Measurements from ENCODE around the gene PAQR5. TPM values are rescaled to one million over a fixed set of nuclear protein-coding genes. Genes with fewer than 3 reads are reported as not detected.
"Not testable (repeated sequence)": the region's sequence is repeated elsewhere in the genome, so short reads cannot be mapped to it uniquely, and the experiment has no call there.

Gene PAQR5
- total RNA-seq, 1 experiment from 2014 or later, result 3.4 TPM

GRCh38 chr15:69380726-69381105 lies 82.0 kb downstream of the PAQR5 start:
- no peaks in the 10 kb centered on the region for H3K36me3 ChIP-seq (ENCODE audit: control insufficient read depth, insufficient read depth, low read length)
- POLR2A ChIA-PET, result no interaction called here

GRCh38 chr15:69382176-69382575 lies 83.5 kb downstream of the PAQR5 start:
- intact Hi-C loops (cut with micrococcal nuclease; ENCODE audit: unreplicated experiment); H3K36me3 ChIP-seq (ENCODE audit: control insufficient read depth, insufficient read depth, low read length); CTCF ChIA-PET; H3K36me3 Mint-ChIP-seq (ENCODE audit: insufficient read depth, unreplicated experiment); H3K4me3 Mint-ChIP-seq (ENCODE audit: unreplicated experiment); H3K27ac Mint-ChIP-seq (ENCODE audit: unreplicated experiment); BruUV-seq (replicated peaks); H3K9me3 ChIP-seq; H3K4me3 ChIP-seq (ENCODE audit: low read depth, low read length); H3K4me1 Mint-ChIP-seq (ENCODE audit: low read depth, unreplicated experiment); H3K4me1 ChIP-seq; H3K9me3 Mint-ChIP-seq (ENCODE audit: unreplicated experiment); POLR2A ChIA-PET; DNase-seq; H3K27me3 ChIP-seq (replicated peaks; ENCODE audit: control insufficient read depth, insufficient read depth, low read length); H3K27me3 Mint-ChIP-seq (ENCODE audit: insufficient read depth, unreplicated experiment): not testable (repeated sequence)

More at GRCh38 chr15:69380726-69381105, 82.0 kb downstream of the PAQR5 start:
- H3K4me3 Mint-ChIP-seq (ENCODE audit: unreplicated experiment), result no peak overlapping the region
- no peaks in the 10 kb centered on the region for H3K36me3 Mint-ChIP-seq (ENCODE audit: insufficient read depth, unreplicated experiment)
- CTCF ChIA-PET, result no interaction called here
- intact Hi-C loops (cut with micrococcal nuclease; ENCODE audit: unreplicated experiment), result no loop called here
- no peak for DNase-seq
- Histone ChIP-seq H3K4me3 (ENCODE audit: low read depth, low read length) (no peak overlapping the region), H3K4me1 (no peaks in the 10 kb centered on the region), H3K27me3 (replicated peaks; ENCODE audit: control insufficient read depth, insufficient read depth, low read length) (no peaks in the 10 kb centered on the region), H3K9me3 (no peaks in the 10 kb centered on the region)
- TF ChIP-seq CTCF (IDR thresholded peaks at IDR 0.05; ENCODE audit: insufficient read depth in 1 of 2, low read depth in 1 of 2, low read length in 1 of 2, severe bottlenecking in 1 of 2, unreplicated experiment in 1 of 2), result no peak
- no peaks in the 10 kb centered on the region for H3K4me1 Mint-ChIP-seq (ENCODE audit: low read depth, unreplicated experiment)
- H3K27me3 Mint-ChIP-seq (ENCODE audit: insufficient read depth, unreplicated experiment), result no peaks in the 10 kb centered on the region
- H3K9me3 Mint-ChIP-seq (ENCODE audit: unreplicated experiment), result no peaks in the 10 kb centered on the region
- BruUV-seq (replicated peaks), result no TSS peak
- H3K27ac Mint-ChIP-seq (ENCODE audit: unreplicated experiment), result no peak overlapping the region

- H3K9me3 Mint-ChIP-seq (ENCODE audit: unreplicated experiment); CTCF ChIA-PET; H3K36me3 Mint-ChIP-seq (ENCODE audit: insufficient read depth, unreplicated experiment); H3K4me1 Mint-ChIP-seq (ENCODE audit: low read depth, unreplicated experiment); BruUV-seq (replicated peaks); H3K27ac Mint-ChIP-seq (ENCODE audit: unreplicated experiment); POLR2A ChIA-PET; H3K4me3 Mint-ChIP-seq (ENCODE audit: unreplicated experiment); H3K4me3 ChIP-seq (ENCODE audit: low read depth, low read length); H3K36me3 ChIP-seq (ENCODE audit: control insufficient read depth, insufficient read depth, low read length); intact Hi-C loops (cut with micrococcal nuclease; ENCODE audit: unreplicated experiment); DNase-seq; H3K4me1 ChIP-seq; H3K9me3 ChIP-seq; H3K27me3 ChIP-seq (replicated peaks; ENCODE audit: control insufficient read depth, insufficient read depth, low read length); H3K27me3 Mint-ChIP-seq (ENCODE audit: insufficient read depth, unreplicated experiment): not testable (repeated sequence)
Observed at GRCh38 chr15:69384066-69384465, 85.4 kb downstream of the PAQR5 start.

GRCh38 chr15:69384626-69385598 lies 86.2 kb downstream of the PAQR5 start:
- H3K4me1 Mint-ChIP-seq (ENCODE audit: low read depth, unreplicated experiment), result no peaks in the 10 kb centered on the region
- no peak overlapping the region for H3K27ac Mint-ChIP-seq (ENCODE audit: unreplicated experiment)
- intact Hi-C loops (cut with micrococcal nuclease; ENCODE audit: unreplicated experiment), result no loop called here
- no peak overlapping the region for H3K4me3 ChIP-seq (ENCODE audit: low read depth, low read length)
- no peaks in the 10 kb centered on the region for H3K9me3 ChIP-seq
- no peaks in the 10 kb centered on the region for H3K4me1 ChIP-seq
- ChIA-PET POLR2A (no interaction called here), CTCF (no interaction called here)
- no peak overlapping the region for H3K4me3 Mint-ChIP-seq (ENCODE audit: unreplicated experiment)
- H3K36me3 ChIP-seq (ENCODE audit: control insufficient read depth, insufficient read depth, low read length), result no peaks in the 10 kb centered on the region
- H3K36me3 Mint-ChIP-seq (ENCODE audit: insufficient read depth, unreplicated experiment), result no peaks in the 10 kb centered on the region
- no peaks in the 10 kb centered on the region for H3K27me3 ChIP-seq (replicated peaks; ENCODE audit: control insufficient read depth, insufficient read depth, low read length)
- BruUV-seq (replicated peaks), result no TSS peak
- no peak for TF ChIP-seq CTCF (IDR thresholded peaks at IDR 0.05; ENCODE audit: insufficient read depth in 1 of 2, low read depth in 1 of 2, low read length in 1 of 2, severe bottlenecking in 1 of 2, unreplicated experiment in 1 of 2)
- DNase-seq, result no peak
- H3K27me3 Mint-ChIP-seq (ENCODE audit: insufficient read depth, unreplicated experiment), result no peaks in the 10 kb centered on the region
- H3K9me3 Mint-ChIP-seq (ENCODE audit: unreplicated experiment), result no peaks in the 10 kb centered on the region
